H9 (cell line): ENCODE results near the gene TYRO3. TPM values are rescaled to one million over a fixed set of nuclear protein-coding genes. Genes with fewer than 3 reads are reported as not detected.

Source experiments
- DNase-seq: peaks from one replicate; pipeline ENCODE4 v3.0.0-alpha.2; 2017
- H2AFZ ChIP-seq: one replicate; pipeline ENCODE4 v1.6.1; 2013; ENCODE audit warnings: mild to moderate bottlenecking, low read length, control low read depth, moderate library complexity
- H2AK5ac ChIP-seq: 2 replicates; pipeline ENCODE4 v1.6.1; 2013; ENCODE audit warnings: low read length, control low read depth, mixed read lengths; ENCODE audit not compliant: insufficient read length
- H2BK120ac ChIP-seq: one replicate; pipeline ENCODE4 v1.6.1; 2013; ENCODE audit warnings: low read depth, mild to moderate bottlenecking, low read length, control low read depth, inconsistent platforms; ENCODE audit not compliant: poor library complexity, severe bottlenecking
- H2BK12ac ChIP-seq: 2 replicates; pipeline ENCODE4 v1.6.1; 2013; ENCODE audit warnings: low read length, control low read depth, mixed read lengths, low read depth; ENCODE audit not compliant: insufficient read length
- H2BK15ac ChIP-seq: 2 replicates; pipeline ENCODE4 v1.6.1; 2013; ENCODE audit warnings: low read depth, low read length, control low read depth
- H2BK20ac ChIP-seq: one replicate; pipeline ENCODE4 v1.6.1; 2013; ENCODE audit warnings: low read depth, mild to moderate bottlenecking, low read length, control low read depth, inconsistent platforms; ENCODE audit not compliant: poor library complexity, severe bottlenecking
- H2BK5ac ChIP-seq: 2 replicates; pipeline ENCODE4 v1.6.1; 2013; ENCODE audit warnings: low read length, control low read depth, mixed read lengths; ENCODE audit not compliant: insufficient read length
- H3K14ac ChIP-seq: 2 replicates; pipeline ENCODE4 v1.6.1; 2013; ENCODE audit warnings: low read length, control low read depth; ENCODE audit not compliant: insufficient read depth
- H3K18ac ChIP-seq: 2 replicates; pipeline ENCODE4 v1.6.1; 2013; ENCODE audit warnings: low read depth, mild to moderate bottlenecking, mixed read lengths, low read length, control low read depth; ENCODE audit not compliant: insufficient read length
- H3K23ac ChIP-seq: 2 replicates; pipeline ENCODE4 v1.6.1; 2013; ENCODE audit warnings: low read length, control low read depth, mixed read lengths, low read depth; ENCODE audit not compliant: insufficient read length
- H3K23me2 ChIP-seq: 2 replicates; pipeline ENCODE4 v1.6.1; 2013; ENCODE audit warnings: low read depth, mild to moderate bottlenecking, mixed read lengths, low read length, control low read depth; ENCODE audit not compliant: insufficient read length, poor library complexity, severe bottlenecking
- H3K27ac ChIP-seq: 2 replicates; pipeline ENCODE4 v1.5.1; 2013; ENCODE audit warnings: low read length, control low read depth, mixed read lengths, low read depth; ENCODE audit not compliant: insufficient read length
- H3K27me3 ChIP-seq: 2 replicates; pipeline ENCODE4 v1.6.1; 2013; ENCODE audit warnings: low read length, control low read depth, inconsistent platforms; ENCODE audit not compliant: insufficient read depth
- H3K4ac ChIP-seq: 2 replicates; pipeline ENCODE4 v1.6.1; 2013; ENCODE audit warnings: low read depth, mild to moderate bottlenecking, control low read depth, inconsistent platforms, low read length, moderate library complexity
- H3K4me1 ChIP-seq: 2 replicates; pipeline ENCODE4 v1.6.1; 2013; ENCODE audit warnings: low read length, control low read depth, inconsistent platforms; ENCODE audit not compliant: insufficient read depth
- H3K4me2 ChIP-seq: 2 replicates; pipeline ENCODE4 v1.6.1; 2013; ENCODE audit warnings: low read length, control low read depth, mixed read lengths; ENCODE audit not compliant: insufficient read length, insufficient read depth
- H3K56ac ChIP-seq: 2 replicates; pipeline ENCODE4 v1.6.1; 2013; ENCODE audit warnings: low read depth, mild to moderate bottlenecking, mixed read lengths, low read length, control low read depth; ENCODE audit not compliant: insufficient read length
- H3K79me1 ChIP-seq: 2 replicates; pipeline ENCODE4 v1.6.1; 2013; ENCODE audit warnings: low read depth, mild to moderate bottlenecking, moderate library complexity, low read length, control low read depth, inconsistent platforms; ENCODE audit not compliant: insufficient read depth, poor library complexity, severe bottlenecking
- H3K79me2 ChIP-seq: 2 replicates; pipeline ENCODE4 v1.6.1; 2013; ENCODE audit warnings: low read length, control low read depth, inconsistent platforms; ENCODE audit not compliant: insufficient read depth
- H3K9ac ChIP-seq: 2 replicates; pipeline ENCODE4 v1.6.1; 2013; ENCODE audit warnings: low read length, control low read depth, mixed read lengths; ENCODE audit not compliant: insufficient read length; ENCODE audit errors: extremely low read depth
- H3K9me3 ChIP-seq: one replicate; pipeline ENCODE4 v1.6.1; 2013; ENCODE audit warnings: low read depth, low read length, inconsistent platforms; ENCODE audit not compliant: control insufficient read depth
- H3T11ph ChIP-seq: one replicate; pipeline ENCODE4 v1.6.1; 2013; ENCODE audit warnings: mild to moderate bottlenecking, low read length, control low read depth, inconsistent platforms
- H4K20me1 ChIP-seq: one replicate; pipeline ENCODE4 v1.6.1; 2013; ENCODE audit not compliant: control insufficient read depth, insufficient read length, insufficient read depth
- H4K5ac ChIP-seq: 2 replicates; pipeline ENCODE4 v1.6.1; 2013; ENCODE audit warnings: low read depth, mild to moderate bottlenecking, mixed read lengths, low read length, control low read depth; ENCODE audit not compliant: insufficient read length
- H4K8ac ChIP-seq: replicated peaks from 2 replicates; pipeline ENCODE4 v1.6.1; 2013; ENCODE audit warnings: low read length, control low read depth, mixed read lengths, low read depth; ENCODE audit not compliant: insufficient read length
- H4K91ac ChIP-seq: 2 replicates; pipeline ENCODE4 v1.6.1; 2013; ENCODE audit warnings: low read depth, mild to moderate bottlenecking, moderate library complexity, mixed read lengths, low read length, control low read depth; ENCODE audit not compliant: insufficient read length
- H3K27ac Mint-ChIP-seq, 3 experiments: 2 replicates in 2 of 3; 3 replicates in 1 of 3; pipeline ENCODE4 v1.8.0; 2020 to 2021; ENCODE audit warnings: mixed read lengths in 3 of 3, mild to moderate bottlenecking in 1 of 3, moderate library complexity in 1 of 3
- H3K27me3 Mint-ChIP-seq: 2 replicates; pipeline ENCODE4 v1.8.0; 2021; ENCODE audit warnings: low read depth, mild to moderate bottlenecking, moderate library complexity, mixed read lengths
- H3K36me3 Mint-ChIP-seq, 3 experiments: 2 replicates in 2 of 3; 3 replicates in 1 of 3; pipeline ENCODE4 v1.8.0; 2020 to 2021; ENCODE audit warnings: low read depth in 3 of 3, mixed read lengths in 3 of 3; ENCODE audit not compliant: insufficient read depth in 1 of 3
- H3K4me1 Mint-ChIP-seq, 2 experiments: 2 replicates each; pipeline ENCODE4 v1.8.0; 2020; ENCODE audit warnings: mixed read lengths in 2 of 2
- H3K4me3 Mint-ChIP-seq, 2 experiments: 2 replicates in 1 of 2; 3 replicates in 1 of 2; pipeline ENCODE4 v1.8.0; 2020 to 2021; ENCODE audit warnings: mild to moderate bottlenecking in 2 of 2, mixed read lengths in 2 of 2, moderate library complexity in 1 of 2
- H3K9me3 Mint-ChIP-seq, 2 experiments: 2 replicates in 1 of 2; 3 replicates in 1 of 2; pipeline ENCODE4 v1.8.0; 2020; ENCODE audit warnings: mild to moderate bottlenecking in 2 of 2, mixed read lengths in 2 of 2, moderate library complexity in 1 of 2
- WGBS: extraction: QIAGEN DNeasy Blood & Tissue Kit; methylation state at CpG from one replicate; pipeline ENCODE4 v1.1.7; 2013; ENCODE audit warnings: missing lambda C conversion rate, low lambda C conversion rate, mixed read lengths; ENCODE audit not compliant: insufficient read length; ENCODE audit errors: extremely low coverage; 5-methylcytosine and 5-hydroxymethylcytosine counted together
- total RNA-seq: library from RNA; stranded (reverse); gene quantifications from 2 replicates; pipeline ENCODE4 v1.2.1, GENCODE V29; 2021
- TF ChIP-seq, protein P1 (sequence below): fragments of 200-600 bp; sonication (generic); conservative IDR thresholded peaks from 3 replicates; pipeline ENCODE4 v1.8.0; 2021; ENCODE audit warnings: antibody characterized with exemption, mild to moderate bottlenecking

Gene TYRO3
- total RNA-seq, 1 experiment from 2014 or later: 124 TPM

GRCh38 chr15:41627203-41627602 lies 68.2 kb downstream of the TYRO3 start:
- Histone ChIP-seq H3K56ac (no peak overlapping the region), H3K4ac (no peak overlapping the region), H2AK5ac (no peak overlapping the region), H2AFZ (no peak overlapping the region), H3K23ac (no peak overlapping the region), H2BK12ac (no peak overlapping the region), H4K91ac (no peak overlapping the region), H3K4me2 (no peak overlapping the region), H3K9me3 (no peaks in the 10 kb centered on the region), H2BK20ac (no peak overlapping the region), H4K8ac (no peak overlapping the region), H3K79me1 (no peaks in the 10 kb centered on the region), H3K9ac (no peak overlapping the region), H3T11ph (no peak overlapping the region), H3K4me1 (peaks cover 8% of the 10 kb centered on the region; the same call in 1 of the 2 replicates), H3K14ac (no peak overlapping the region), H3K79me2 (no peaks in the 10 kb centered on the region), H4K20me1 (no peaks in the 10 kb centered on the region), H2BK15ac (no peak overlapping the region), H2BK5ac (no peak overlapping the region), H3K27me3 (no peaks in the 10 kb centered on the region), H3K27ac (no peak overlapping the region), H2BK120ac (no peak overlapping the region), H4K5ac (no peak overlapping the region), H3K23me2 (no peaks in the 10 kb centered on the region), H3K18ac (no peak overlapping the region)
- H3K27me3 Mint-ChIP-seq: peaks cover 4% of the 10 kb centered on the region; the same call in 1 of the 2 replicates
- TF ChIP-seq, protein P1, sequence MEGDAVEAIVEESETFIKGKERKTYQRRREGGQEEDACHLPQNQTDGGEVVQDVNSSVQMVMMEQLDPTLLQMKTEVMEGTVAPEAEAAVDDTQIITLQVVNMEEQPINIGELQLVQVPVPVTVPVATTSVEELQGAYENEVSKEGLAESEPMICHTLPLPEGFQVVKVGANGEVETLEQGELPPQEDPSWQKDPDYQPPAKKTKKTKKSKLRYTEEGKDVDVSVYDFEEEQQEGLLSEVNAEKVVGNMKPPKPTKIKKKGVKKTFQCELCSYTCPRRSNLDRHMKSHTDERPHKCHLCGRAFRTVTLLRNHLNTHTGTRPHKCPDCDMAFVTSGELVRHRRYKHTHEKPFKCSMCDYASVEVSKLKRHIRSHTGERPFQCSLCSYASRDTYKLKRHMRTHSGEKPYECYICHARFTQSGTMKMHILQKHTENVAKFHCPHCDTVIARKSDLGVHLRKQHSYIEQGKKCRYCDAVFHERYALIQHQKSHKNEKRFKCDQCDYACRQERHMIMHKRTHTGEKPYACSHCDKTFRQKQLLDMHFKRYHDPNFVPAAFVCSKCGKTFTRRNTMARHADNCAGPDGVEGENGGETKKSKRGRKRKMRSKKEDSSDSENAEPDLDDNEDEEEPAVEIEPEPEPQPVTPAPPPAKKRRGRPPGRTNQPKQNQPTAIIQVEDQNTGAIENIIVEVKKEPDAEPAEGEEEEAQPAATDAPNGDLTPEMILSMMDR: no peak
- H3K36me3 Mint-ChIP-seq: peaks cover 0 to 6% (median 0%) of the 10 kb centered on the region in 3 experiments; a peak in 2 of 7 replicates
- no CpG with 5 or more reads among the region's 1 CpG for WGBS
- no peak for DNase-seq
- no peak overlapping the region for H3K4me3 Mint-ChIP-seq
- peaks cover 29% of the 10 kb centered on the region in 2 experiments for H3K4me1 Mint-ChIP-seq
- H3K27ac Mint-ChIP-seq: no peak overlapping the region
- H3K9me3 Mint-ChIP-seq: 0 out of 5 replicates have a peak, but pooled peaks cover 0 to 4% of the 10 kb centered on the region in 2 experiments
